CD4-positive, alpha-beta T cell treated with Interleukin-15 for 1 hour (primary cell): ENCODE results near the gene NKTR.

ENCODE experiments used
- DNase-seq: peaks from one replicate; pipeline ENCODE4 v3.0.0-alpha.2; 2020

Gene NKTR

GRCh38 chr3:42697289-42698051 lies 97.0 kb downstream of the NKTR start:
- peak; percentile 15 for DNase-seq
